ENCODE results near the gene SCAP. TPM values are rescaled to one million over a fixed set of nuclear protein-coding genes. Genes with fewer than 3 reads are reported as not detected.

The SCAP gene
- total RNA-seq, 1 experiment from 2014 or later = 67.6 TPM

- POLR2A ChIA-PET = no interaction called here
- BruUV-seq (replicated peaks) = no TSS peak
These were observed 52.1 kb downstream of the SCAP start for GRCh38 chr3:47423548-47424145.

More at GRCh38 chr3:47423548-47424145, 52.1 kb downstream of the SCAP start:
- peaks cover 5 to 11% of the 10 kb centered on the region in 2 experiments; a peak in 2 of 4 replicates for H3K4me1 ChIP-seq (ENCODE audit: control insufficient read depth in 1 of 2, insufficient read depth in 2 of 2, low read length in 2 of 2)
- H3K79me2 ChIP-seq (ENCODE audit: insufficient read depth, low read length) = no peaks in the 10 kb centered on the region; the same call in 1 of the 2 replicates
- RAD21 ChIA-PET (ENCODE audit: low non-redundant PET in 1 of 2, low total read pairs in 2 of 2, uncharacterized antibody in 2 of 2, unreplicated experiment in 2 of 2) = no interaction called here
- H3K9me2 ChIP-seq (ENCODE audit: insufficient read depth) = no peaks in the 10 kb centered on the region
- H3K36me3 ChIP-seq (ENCODE audit: control insufficient read depth in 1 of 2, insufficient read depth in 2 of 2, low read length in 2 of 2) = peaks cover 5 to 17% of the 10 kb centered on the region in 2 experiments; a peak in 2 of 4 replicates
- H3K9me3 ChIP-seq (ENCODE audit: control insufficient read depth in 1 of 2, insufficient read depth in 1 of 2, low read depth in 1 of 2, low read length in 2 of 2) = no peaks in the 10 kb centered on the region
- intact Hi-C loops (cut with micrococcal nuclease) = loop anchor here (5.0 kb wide), 1 partner anchor 364 kb away; no protein-coding TSS in a partner anchor
- TF ChIP-seq YY1 (IDR thresholded peaks at IDR 0.05; ENCODE audit: extremely low read depth, insufficient replicate concordance, low read depth, low read length) = no peak
- TF ChIP-seq TCF7L2 (IDR thresholded peaks at IDR 0.05; ENCODE audit: borderline replicate concordance, extremely low read depth, insufficient read depth, insufficient read length) = no peak
- TF ChIP-seq RAD21 (IDR thresholded peaks at IDR 0.05; ENCODE audit: low read depth) = no peak
- TF ChIP-seq ZBTB33 (IDR thresholded peaks at IDR 0.05; ENCODE audit: extremely low read depth, insufficient replicate concordance, low read length) = no peak
- TF ChIP-seq EGR1 (IDR thresholded peaks at IDR 0.05; ENCODE audit: low read depth) = no peak
- no peak for TF ChIP-seq ZNF274 (IDR thresholded peaks at IDR 0.05; ENCODE audit: low read depth, low read length)
- no peak for TF ChIP-seq CBX3 (IDR thresholded peaks at IDR 0.05; ENCODE audit: low read depth)
- TF ChIP-seq, protein P1, sequence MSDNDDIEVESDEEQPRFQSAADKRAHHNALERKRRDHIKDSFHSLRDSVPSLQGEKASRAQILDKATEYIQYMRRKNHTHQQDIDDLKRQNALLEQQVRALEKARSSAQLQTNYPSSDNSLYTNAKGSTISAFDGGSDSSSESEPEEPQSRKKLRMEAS (IDR thresholded peaks at IDR 0.05) = no peak
- TF ChIP-seq POLR2AphosphoS5 (IDR thresholded peaks at IDR 0.05; ENCODE audit: low read depth, low read length) = no peak
- no peak for TF ChIP-seq EZH2phosphoT487 (IDR thresholded peaks at IDR 0.05; ENCODE audit: borderline replicate concordance)
- TF ChIP-seq FOSL1 (IDR thresholded peaks at IDR 0.05; ENCODE audit: low read depth) = no peak
- no peak for TF ChIP-seq SIN3A (IDR thresholded peaks at IDR 0.05; ENCODE audit: low read depth)
- no peak for TF ChIP-seq CTCF (IDR thresholded peaks at IDR 0.05 in 2 of 3, conservative IDR thresholded peaks at IDR 0.05 in 1 of 3; ENCODE audit: borderline replicate concordance in 1 of 3, insufficient read depth in 1 of 3, low read depth in 2 of 3, low read length in 2 of 3)
- TF ChIP-seq ELF1 (IDR thresholded peaks at IDR 0.05; ENCODE audit: borderline replicate concordance, low read depth) = no peak
- ATAC-seq = no peak
- H3K4me2 ChIP-seq (ENCODE audit: low read length) = no peak overlapping the region
- CTCF ChIA-PET = no interaction called here
- H4K20me1 ChIP-seq (ENCODE audit: insufficient read depth) = no peaks in the 10 kb centered on the region
- H3K4me3 ChIP-seq (replicated peaks in 1 of 2; ENCODE audit: low read depth in 1 of 2, low read length in 2 of 2) = no peak overlapping the region
- no peak overlapping the region for H2AFZ ChIP-seq (ENCODE audit: low read depth, low read length, poor library complexity, severe bottlenecking)
- H3K27ac ChIP-seq (ENCODE audit: low read depth, low read length) = no peak overlapping the region
- no peak overlapping the region for H3K9ac ChIP-seq (ENCODE audit: low read length)
- H3K27me3 ChIP-seq (ENCODE audit: insufficient read depth, low read length) = no peaks in the 10 kb centered on the region
- no peak for DNase-seq (ENCODE audit: low read depth, low spot score)

All from HCT116 (cell line).